SK-N-SH treated with all-trans-retinoic acid at 6 μM for 48 hours (cell line): ENCODE data around the gene SYNE1.

Experiments used
- ATAC-seq: fragments of 200-7000 bp; cut with Tn5 transposase; 3 replicates; pipeline ENCODE4 v1.9.1; 2020; ENCODE audit warnings: mild to moderate bottlenecking, moderate library complexity
- ARNTL ChIP-seq: fragments of 450-650 bp; formaldehyde crosslinking; IDR thresholded peaks from 2 replicates; pipeline ENCODE4 v1.5.0; 2020; ENCODE audit warnings: low read depth, mild to moderate bottlenecking, moderate library complexity, borderline replicate concordance
- BACH2 ChIP-seq: fragments of 250-450 bp; sonication (Bioruptor Pico); IDR thresholded peaks from 2 replicates; pipeline ENCODE4 v1.9.0; 2021; ENCODE audit warnings: mild to moderate bottlenecking, borderline replicate concordance
- CSDC2 ChIP-seq: fragments of 250-450 bp; sonication (Bioruptor Pico); IDR thresholded peaks from 2 replicates; pipeline ENCODE4 v1.5.0; 2020; ENCODE audit warnings: mild to moderate bottlenecking, moderate library complexity
- CSRNP3 ChIP-seq: fragments of 250-450 bp; sonication (Bioruptor Pico); IDR thresholded peaks from 2 replicates; pipeline ENCODE4 v1.5.1; 2021; ENCODE audit warnings: mild to moderate bottlenecking, moderate library complexity
- ESRRG ChIP-seq: fragments of 250-450 bp; sonication (Bioruptor Pico); IDR thresholded peaks from 2 replicates; pipeline ENCODE4 v1.6.1; 2021; ENCODE audit warnings: mild to moderate bottlenecking
- GLIS3 ChIP-seq: fragments of 250-450 bp; sonication (Bioruptor Pico); IDR thresholded peaks from 2 replicates; pipeline ENCODE4 v1.5.0; 2020; ENCODE audit warnings: mild to moderate bottlenecking, moderate library complexity
- ISL1 ChIP-seq: fragments of 250-450 bp; sonication (Bioruptor Pico); IDR thresholded peaks from 2 replicates; pipeline ENCODE4 v2.1.2; 2022; ENCODE audit warnings: mild to moderate bottlenecking, moderate library complexity
- OSR1 ChIP-seq: fragments of 250-450 bp; sonication (Bioruptor Pico); IDR thresholded peaks from 2 replicates; pipeline ENCODE4 v1.8.0; 2022; ENCODE audit warnings: moderate library complexity, mild to moderate bottlenecking, inconsistent platforms
- PATZ1 ChIP-seq: fragments of 250-450 bp; sonication (Bioruptor Pico); IDR thresholded peaks from 2 replicates; pipeline ENCODE4 v1.8.0; 2020; ENCODE audit warnings: mild to moderate bottlenecking, moderate library complexity, borderline replicate concordance
- PPARA ChIP-seq: fragments of 250-450 bp; sonication (Bioruptor Pico); IDR thresholded peaks from 2 replicates; pipeline ENCODE4 v1.5.0; 2020; ENCODE audit warnings: mild to moderate bottlenecking, borderline replicate concordance
- RARB ChIP-seq: fragments of 250-450 bp; sonication (Bioruptor Pico); IDR thresholded peaks from 2 replicates; pipeline ENCODE4 v1.8.0; 2021; ENCODE audit warnings: mild to moderate bottlenecking, moderate library complexity
- TCF4 ChIP-seq: fragments of 250-450 bp; sonication (Bioruptor Pico); IDR thresholded peaks from 2 replicates; pipeline ENCODE4 v1.8.0; 2021; ENCODE audit warnings: mild to moderate bottlenecking, moderate library complexity, borderline replicate concordance
- TOX ChIP-seq: fragments of 250-450 bp; sonication (Bioruptor Pico); IDR thresholded peaks from 2 replicates; pipeline ENCODE4 v1.8.0; 2021; ENCODE audit warnings: mild to moderate bottlenecking, moderate library complexity, borderline replicate concordance
- TSHZ2 ChIP-seq: fragments of 250-450 bp; sonication (Bioruptor Pico); IDR thresholded peaks from 2 replicates; pipeline ENCODE4 v1.5.0; 2020; ENCODE audit warnings: mild to moderate bottlenecking, moderate library complexity
- ZC3H10 ChIP-seq: fragments of 250-450 bp; sonication (Bioruptor Pico); IDR thresholded peaks from 2 replicates; pipeline ENCODE4 v1.5.1; 2021; ENCODE audit warnings: mild to moderate bottlenecking, moderate library complexity
- ZFP3 ChIP-seq: fragments of 250-450 bp; sonication (Bioruptor Pico); IDR thresholded peaks from 2 replicates; pipeline ENCODE4 v1.5.0; 2020; ENCODE audit warnings: mild to moderate bottlenecking, moderate library complexity
- ZFP30 ChIP-seq: fragments of 450-650 bp; formaldehyde crosslinking; IDR thresholded peaks from 2 replicates; pipeline ENCODE4 v1.5.0; 2022; ENCODE audit warnings: mild to moderate bottlenecking, moderate library complexity
- ZNF565 ChIP-seq: fragments of 450-650 bp; formaldehyde crosslinking; conservative IDR thresholded peaks from 2 replicates; pipeline ENCODE4 v1.5.0; 2020; ENCODE audit warnings: low read depth, mild to moderate bottlenecking, moderate library complexity
- ZNF70 ChIP-seq: fragments of 450-650 bp; formaldehyde crosslinking; IDR thresholded peaks from 2 replicates; pipeline ENCODE4 v1.5.0; 2020; ENCODE audit warnings: mild to moderate bottlenecking, moderate library complexity
- ZNF8 ChIP-seq: fragments of 450-650 bp; formaldehyde crosslinking; IDR thresholded peaks from 2 replicates; pipeline ENCODE4 v1.5.0; 2020; ENCODE audit warnings: mild to moderate bottlenecking, moderate library complexity
- TF ChIP-seq, protein P1 (sequence below): fragments of 250-450 bp; sonication (Bioruptor Pico); IDR thresholded peaks from 2 replicates; pipeline ENCODE4 v1.5.1; 2020; ENCODE audit warnings: low read depth, mild to moderate bottlenecking, moderate library complexity
- TF ChIP-seq, protein P2 (sequence below): fragments of 250-450 bp; sonication (Bioruptor Pico); IDR thresholded peaks from 2 replicates; pipeline ENCODE4 v1.8.0; 2021; ENCODE audit warnings: low read depth, mild to moderate bottlenecking, moderate library complexity, borderline replicate concordance

Gene SYNE1

GRCh38 chr6:152225241-152225934, 411.8 kb downstream of the SYNE1 start:
- TF ChIP-seq, protein P1, sequence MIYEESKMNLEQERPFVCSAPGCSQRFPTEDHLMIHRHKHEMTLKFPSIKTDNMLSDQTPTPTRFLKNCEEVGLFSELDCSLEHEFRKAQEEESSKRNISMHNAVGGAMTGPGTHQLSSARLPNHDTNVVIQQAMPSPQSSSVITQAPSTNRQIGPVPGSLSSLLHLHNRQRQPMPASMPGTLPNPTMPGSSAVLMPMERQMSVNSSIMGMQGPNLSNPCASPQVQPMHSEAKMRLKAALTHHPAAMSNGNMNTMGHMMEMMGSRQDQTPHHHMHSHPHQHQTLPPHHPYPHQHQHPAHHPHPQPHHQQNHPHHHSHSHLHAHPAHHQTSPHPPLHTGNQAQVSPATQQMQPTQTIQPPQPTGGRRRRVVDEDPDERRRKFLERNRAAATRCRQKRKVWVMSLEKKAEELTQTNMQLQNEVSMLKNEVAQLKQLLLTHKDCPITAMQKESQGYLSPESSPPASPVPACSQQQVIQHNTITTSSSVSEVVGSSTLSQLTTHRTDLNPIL (CRISPR knock-in tag), result no peak
- no peak for TF ChIP-seq ZNF70 (CRISPR knock-in tag)
- TF ChIP-seq CSRNP3 (CRISPR knock-in tag), result no peak
- no peak for TF ChIP-seq BACH2
- no peak for TF ChIP-seq ZC3H10
- TF ChIP-seq, protein P2, sequence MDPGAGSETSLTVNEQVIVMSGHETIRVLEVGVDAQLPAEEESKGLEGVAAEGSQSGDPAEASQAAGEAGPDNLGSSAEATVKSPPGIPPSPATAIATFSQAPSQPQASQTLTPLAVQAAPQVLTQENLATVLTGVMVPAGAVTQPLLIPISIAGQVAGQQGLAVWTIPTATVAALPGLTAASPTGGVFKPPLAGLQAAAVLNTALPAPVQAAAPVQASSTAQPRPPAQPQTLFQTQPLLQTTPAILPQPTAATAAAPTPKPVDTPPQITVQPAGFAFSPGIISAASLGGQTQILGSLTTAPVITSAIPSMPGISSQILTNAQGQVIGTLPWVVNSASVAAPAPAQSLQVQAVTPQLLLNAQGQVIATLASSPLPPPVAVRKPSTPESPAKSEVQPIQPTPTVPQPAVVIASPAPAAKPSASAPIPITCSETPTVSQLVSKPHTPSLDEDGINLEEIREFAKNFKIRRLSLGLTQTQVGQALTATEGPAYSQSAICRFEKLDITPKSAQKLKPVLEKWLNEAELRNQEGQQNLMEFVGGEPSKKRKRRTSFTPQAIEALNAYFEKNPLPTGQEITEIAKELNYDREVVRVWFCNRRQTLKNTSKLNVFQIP (CRISPR knock-in tag), result no peak
- no peak for TF ChIP-seq TOX
- no peak for TF ChIP-seq TCF4 (CRISPR knock-in tag)
- no peak for TF ChIP-seq PPARA (CRISPR knock-in tag)
- no peak for TF ChIP-seq PATZ1 (CRISPR knock-in tag)
- TF ChIP-seq GLIS3 (CRISPR knock-in tag), result no peak
- TF ChIP-seq ZFP30 (CRISPR knock-in tag), result no peak
- TF ChIP-seq, all 23 proteins: peak for 0
- no peak for ATAC-seq

DNA sequence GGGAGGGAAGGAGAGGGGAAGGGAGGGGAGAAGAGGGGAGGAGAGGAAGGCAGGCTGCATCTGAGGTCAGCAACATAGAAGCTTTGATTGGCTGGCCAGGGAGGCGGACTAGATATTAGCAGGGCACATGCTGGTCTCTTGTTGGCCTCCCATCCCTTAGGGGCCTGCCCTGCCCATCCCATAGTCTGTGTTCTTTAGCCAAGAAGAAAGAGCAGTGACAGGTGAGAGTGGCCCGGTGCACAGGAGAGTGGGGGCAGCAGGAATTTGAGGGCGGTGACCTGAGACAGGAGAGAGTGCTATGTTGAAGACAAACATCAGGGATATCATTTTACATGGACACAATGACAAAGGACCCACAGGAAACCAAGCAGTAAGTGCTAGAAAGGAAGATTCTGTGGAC, 413.5 kb downstream of the SYNE1 start:
- no peak for ATAC-seq
- no peak for TF ChIP-seq ZNF565
- TF ChIP-seq TSHZ2 (CRISPR knock-in tag), result no peak
- TF ChIP-seq ISL1 (CRISPR knock-in tag), result no peak
- no peak for TF ChIP-seq CSDC2
- TF ChIP-seq ZFP30 (CRISPR knock-in tag), result no peak
- no peak for TF ChIP-seq TOX
- TF ChIP-seq, protein P1 (CRISPR knock-in tag), result no peak
- TF ChIP-seq ARNTL, result no peak
- no peak for TF ChIP-seq PATZ1 (CRISPR knock-in tag)
- no peak for TF ChIP-seq ZC3H10
- no peak for TF ChIP-seq OSR1 (CRISPR knock-in tag)
- TF ChIP-seq ESRRG (CRISPR knock-in tag), result no peak
- no peak for TF ChIP-seq RARB (CRISPR knock-in tag)
- no peak for TF ChIP-seq ZNF8 (CRISPR knock-in tag)
- TF ChIP-seq TCF4 (CRISPR knock-in tag), result no peak
- no peak for TF ChIP-seq ZFP3 (CRISPR knock-in tag)
- TF ChIP-seq GLIS3 (CRISPR knock-in tag), result no peak
- no peak for TF ChIP-seq ZNF70 (CRISPR knock-in tag)
- TF ChIP-seq, protein P2 (CRISPR knock-in tag), result no peak
- no peak for TF ChIP-seq PPARA (CRISPR knock-in tag)
